ENCODE data around the gene PRR23E.

Gene PRR23E

GRCh38 chr3:127210654-127210943 is 17.7 kb downstream of the PRR23E start:
- no peak for DNase-seq

GRCh38 chr3:127211118-127212060 is 18.5 kb downstream of the PRR23E start:
- no peak for DNase-seq

- DNase-seq: no peak
Observed at GRCh38 chr3:127212231-127212630, 19.3 kb downstream of the PRR23E start.

- DNase-seq: no peak
Observed at GRCh38 chr3:127212711-127213110, 19.8 kb downstream of the PRR23E start.

GRCh38 chr3:127213381-127213918 is 20.5 kb downstream of the PRR23E start:
- no peak for DNase-seq

GRCh38 chr3:127214975-127215374 is 22.0 kb downstream of the PRR23E start:
- no peak for DNase-seq

- DNase-seq: no peak
Observed at GRCh38 chr3:127215714-127216414, 22.9 kb downstream of the PRR23E start.

GRCh38 chr3:127216415-127217261 is 23.7 kb downstream of the PRR23E start:
- DNase-seq: no peak

- no peak for DNase-seq
Observed at GRCh38 chr3:127217596-127218453, 24.9 kb downstream of the PRR23E start.

- DNase-seq: no peak
Observed at GRCh38 chr3:127218454-127218922, 25.6 kb downstream of the PRR23E start.

- DNase-seq: no peak
Observed at GRCh38 chr3:127220497-127220896, 27.6 kb downstream of the PRR23E start.

- DNase-seq: no peak
Observed at GRCh38 chr3:127221037-127221436, 28.1 kb downstream of the PRR23E start.

- no peak for DNase-seq
Observed at GRCh38 chr3:127221446-127222035, 28.6 kb downstream of the PRR23E start.

- no peak for DNase-seq
Observed at GRCh38 chr3:127222163-127222562, 29.2 kb downstream of the PRR23E start.

- no peak for DNase-seq
Observed at GRCh38 chr3:127222664-127223063, 29.7 kb downstream of the PRR23E start.

- DNase-seq: no peak
Observed at GRCh38 chr3:127224118-127224517, 31.2 kb downstream of the PRR23E start.

- no peak for DNase-seq
Observed at GRCh38 chr3:127226457-127226856, 33.5 kb downstream of the PRR23E start.

- DNase-seq: no peak
Observed at GRCh38 chr3:127226946-127227842, 34.3 kb downstream of the PRR23E start.

- no peak for DNase-seq
Observed at GRCh38 chr3:127228866-127229265, 35.9 kb downstream of the PRR23E start.

- no peak for DNase-seq
Observed at GRCh38 chr3:127233371-127233770, 40.4 kb downstream of the PRR23E start.

Data from cortex of kidney (tissue), 1 donor.